GM15510 (cell line): ENCODE results near the gene NLGN4X.

ENCODE experiments used
- POLR2A ChIP-seq: IDR thresholded peaks from 3 replicates; pipeline ENCODE4 v1.6.1; 2011; ENCODE audit warnings: borderline replicate concordance; ENCODE audit not compliant: insufficient read length; ENCODE audit errors: extremely low read depth

Gene NLGN4X

DNA sequence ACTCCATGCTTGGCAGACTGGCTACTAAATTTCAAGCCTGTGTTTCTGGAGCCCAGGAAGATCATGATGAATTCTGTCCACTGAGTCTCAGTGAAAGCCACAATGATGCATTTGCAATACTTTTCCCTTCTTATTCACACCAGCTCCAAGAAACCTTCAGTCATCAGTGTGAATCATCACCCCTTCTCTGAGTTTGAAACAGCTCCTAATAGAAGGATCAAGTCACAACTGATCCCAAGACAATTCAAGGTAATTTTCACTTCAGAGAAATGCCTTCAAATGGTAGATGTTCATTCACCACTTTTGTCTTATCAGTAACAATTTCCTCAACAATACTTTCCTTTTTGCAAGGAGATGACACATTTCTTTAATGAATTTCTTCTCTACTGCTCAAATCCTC, 257.4 kb downstream of the NLGN4X start:
- TF ChIP-seq POLR2A: no peak

DNA sequence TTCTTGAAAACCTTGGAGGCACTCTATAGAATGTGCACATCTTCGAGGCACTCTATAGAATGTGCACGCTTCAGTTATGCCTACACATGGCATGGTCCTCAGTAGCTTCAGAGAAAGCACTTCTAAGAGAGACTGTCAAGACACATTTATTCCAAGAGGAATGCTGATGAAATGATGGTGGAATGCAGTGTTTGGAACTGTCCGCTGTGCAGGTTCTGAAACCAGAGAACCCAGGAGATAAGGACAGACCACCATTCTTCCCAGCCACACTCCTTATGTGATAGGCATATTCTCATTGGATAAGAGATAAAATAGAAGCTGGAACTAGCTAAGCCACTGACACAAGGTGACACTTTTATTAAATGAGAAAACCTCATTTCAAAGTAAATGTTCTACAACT, 263.3 kb downstream of the NLGN4X start:
- no peak for TF ChIP-seq POLR2A

DNA sequence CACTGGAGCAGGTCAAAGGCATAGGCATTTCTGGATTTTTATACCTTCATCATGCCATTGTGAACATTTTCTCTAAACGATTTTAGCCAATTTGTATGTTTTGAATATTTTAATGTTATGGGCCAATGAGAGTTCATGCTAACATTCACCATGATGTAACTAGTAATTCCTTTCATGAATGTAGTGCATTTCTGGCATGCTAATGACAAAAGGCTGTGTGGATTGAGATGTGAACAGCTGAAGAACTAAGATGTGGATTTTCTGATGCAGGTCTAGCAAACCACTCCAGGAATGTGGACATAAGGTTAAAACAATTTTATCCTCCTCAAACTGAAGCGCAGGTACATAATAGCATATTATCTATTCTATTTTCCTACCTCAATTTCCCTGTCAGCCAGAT, 269.4 kb downstream of the NLGN4X start:
- no peak for TF ChIP-seq POLR2A

DNA sequence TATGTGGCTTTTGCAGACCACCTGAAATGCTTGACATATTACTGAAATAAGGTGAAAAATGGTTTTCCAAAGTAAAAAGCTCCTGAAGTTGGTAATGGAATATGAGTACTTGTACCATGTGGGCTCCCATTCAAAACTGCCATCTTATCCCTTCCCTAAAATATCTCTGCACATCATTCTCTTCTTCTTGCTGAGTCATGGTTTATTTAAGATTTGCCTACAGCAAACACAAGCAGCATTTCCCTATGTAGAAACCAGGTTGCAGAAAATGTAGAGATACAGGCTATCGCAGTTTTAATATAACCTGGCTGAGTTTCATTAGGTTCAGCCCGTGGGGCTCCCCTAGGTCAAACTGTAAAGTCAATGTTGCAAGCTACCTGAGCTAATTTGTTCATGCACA, 270.1 kb downstream of the NLGN4X start:
- no peak for TF ChIP-seq POLR2A

DNA sequence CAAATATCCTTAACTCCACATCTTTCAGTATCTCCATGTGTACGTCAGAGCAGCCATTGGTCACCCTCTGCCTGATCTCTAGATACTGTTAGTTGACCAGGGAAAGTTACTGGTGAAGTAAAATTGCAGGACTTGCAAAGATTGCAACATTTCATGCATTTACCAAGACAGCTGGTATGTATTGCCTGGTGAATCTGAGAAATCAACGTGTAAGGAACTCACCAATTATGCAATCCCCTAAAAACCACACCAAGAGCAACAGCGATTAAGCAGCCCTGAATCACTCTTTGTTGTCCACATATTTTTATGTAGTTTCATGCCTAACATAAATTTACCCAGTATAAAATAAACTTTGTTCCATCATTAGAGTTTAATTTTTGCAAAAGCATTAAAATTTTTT, 271.2 kb downstream of the NLGN4X start:
- TF ChIP-seq POLR2A: no peak

DNA sequence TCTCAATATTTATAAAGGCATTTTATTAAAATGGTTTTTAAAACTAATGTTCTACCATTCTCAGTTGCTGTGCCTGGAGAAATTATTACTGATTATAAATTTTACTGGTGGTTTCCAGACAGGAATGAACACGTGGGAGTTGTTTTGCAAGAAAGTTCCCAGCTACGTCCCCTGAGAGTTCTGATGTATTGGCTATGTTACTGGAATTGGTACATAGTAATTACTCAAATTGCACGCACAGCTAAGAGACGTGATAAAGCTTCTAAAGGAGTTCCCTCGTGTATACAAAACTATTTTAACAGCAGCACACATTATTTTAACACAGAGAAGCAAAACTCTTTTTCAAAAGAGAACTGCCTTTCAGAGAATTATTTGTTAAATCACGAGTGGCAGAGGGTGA, 292.2 kb downstream of the NLGN4X start:
- no peak for TF ChIP-seq POLR2A

DNA sequence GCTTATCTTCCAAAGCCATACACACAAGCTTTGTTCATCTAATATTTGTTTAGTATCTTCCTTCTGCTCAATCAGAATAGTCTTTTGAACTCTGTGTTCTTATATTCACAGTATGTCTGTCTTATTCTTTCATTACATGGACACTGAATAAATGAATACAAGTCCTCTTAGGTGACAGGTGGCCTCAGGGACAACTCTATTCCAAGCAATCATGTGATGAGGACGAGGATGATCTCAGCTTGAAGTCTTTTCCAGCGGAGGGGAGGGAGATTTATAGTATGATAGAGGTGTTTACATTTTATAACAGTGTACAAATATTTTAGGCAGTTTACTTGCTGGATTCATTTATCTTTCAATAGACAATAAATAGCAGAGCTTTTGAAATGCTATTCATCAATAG, 300.4 kb downstream of the NLGN4X start:
- no peak for TF ChIP-seq POLR2A

DNA sequence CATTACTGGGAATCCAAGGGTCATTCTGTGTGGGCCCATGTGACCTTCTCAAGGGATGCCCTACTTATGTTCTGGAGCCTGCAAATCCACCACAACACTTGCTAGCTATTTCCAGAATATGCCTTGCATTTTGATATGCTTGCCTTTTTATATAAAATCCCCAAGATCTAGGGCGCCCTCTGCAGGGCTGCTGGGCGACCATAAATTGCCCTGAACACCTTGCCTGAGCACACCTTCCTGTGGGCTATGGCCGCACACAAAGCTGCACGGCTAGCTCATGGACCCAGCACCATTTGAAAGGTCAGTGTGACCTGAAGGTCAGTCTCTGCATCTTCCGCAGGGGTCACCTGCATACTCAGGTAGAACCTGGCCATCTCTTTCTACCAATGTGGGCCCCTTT, 311.7 kb downstream of the NLGN4X start:
- no peak for TF ChIP-seq POLR2A

DNA sequence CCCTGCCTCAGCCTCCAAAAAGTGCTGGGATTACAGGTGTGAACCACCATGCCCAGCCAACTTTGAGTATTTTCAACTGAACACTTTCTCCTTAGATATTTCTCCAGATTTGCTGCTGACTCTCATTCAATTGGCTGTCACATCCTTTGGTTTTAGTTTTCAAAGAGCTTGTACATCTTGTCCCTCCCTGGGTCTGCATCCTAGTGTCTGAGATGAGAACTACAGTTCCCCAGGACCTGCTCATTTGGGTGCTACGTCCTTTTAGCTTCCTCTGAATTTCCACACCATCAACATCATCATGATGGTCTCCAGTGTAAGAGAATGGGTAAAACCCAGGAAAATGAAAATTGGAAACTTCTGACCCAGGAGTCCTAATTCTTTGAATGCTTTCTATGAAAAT, 312.9 kb downstream of the NLGN4X start:
- no peak for TF ChIP-seq POLR2A

DNA sequence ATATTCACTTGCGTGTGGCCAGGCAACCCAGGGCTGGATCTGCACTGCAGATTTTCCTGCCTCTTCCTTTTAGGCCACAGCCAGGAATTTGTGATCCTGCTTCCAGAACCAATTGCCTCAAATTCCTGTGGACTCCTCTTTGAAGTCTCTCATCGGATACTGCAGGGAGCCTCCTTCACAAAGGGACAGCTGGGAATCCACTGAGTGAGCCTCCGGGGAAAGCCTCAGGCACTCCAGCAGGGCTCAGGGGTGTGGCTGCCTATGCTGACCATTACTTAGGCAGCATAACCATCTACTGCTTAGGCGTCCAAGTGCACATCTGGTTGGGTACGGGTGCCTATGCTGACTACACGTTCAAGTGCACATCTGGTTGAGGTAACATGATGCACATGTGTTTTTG, 321.5 kb downstream of the NLGN4X start:
- TF ChIP-seq POLR2A: no peak

DNA sequence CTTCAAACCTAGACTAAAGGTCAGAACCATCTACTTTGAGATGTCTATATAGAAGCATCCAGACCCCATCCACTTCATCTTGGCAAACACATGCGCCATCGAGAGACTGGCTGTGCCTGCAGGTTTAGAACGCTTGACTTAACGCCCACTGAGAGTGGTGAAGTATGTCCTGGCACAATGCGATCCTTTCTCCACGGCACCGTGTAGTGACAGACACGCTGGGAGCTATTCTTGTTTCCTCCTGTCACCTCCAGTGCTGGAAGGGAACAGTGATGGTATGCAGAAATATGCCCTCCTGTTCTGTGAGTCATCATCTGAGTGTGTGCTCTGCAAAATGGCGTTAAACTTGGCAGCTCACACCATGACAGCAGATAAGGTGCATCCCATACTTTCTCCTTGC, 330.2 kb downstream of the NLGN4X start:
- TF ChIP-seq POLR2A: no peak

DNA sequence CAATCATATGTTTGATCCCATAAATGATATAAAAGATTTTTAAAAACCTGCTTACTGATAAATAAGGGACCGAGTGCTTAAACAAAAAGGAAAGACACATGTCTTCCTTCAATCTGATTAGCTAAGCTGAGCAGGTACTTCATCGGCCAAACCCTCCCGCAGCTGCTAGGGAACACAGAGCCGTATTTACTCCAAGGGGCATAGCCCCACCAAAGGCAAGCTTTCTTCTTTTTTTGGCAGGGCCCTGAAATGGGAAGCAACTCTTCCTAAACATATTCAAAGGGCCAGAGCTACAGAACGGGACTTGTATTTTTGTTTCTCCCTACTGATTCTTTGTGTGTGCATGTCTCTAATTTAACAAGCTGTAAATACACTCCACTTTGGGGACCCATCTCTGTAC, 337.3 kb downstream of the NLGN4X start:
- no peak for TF ChIP-seq POLR2A

DNA sequence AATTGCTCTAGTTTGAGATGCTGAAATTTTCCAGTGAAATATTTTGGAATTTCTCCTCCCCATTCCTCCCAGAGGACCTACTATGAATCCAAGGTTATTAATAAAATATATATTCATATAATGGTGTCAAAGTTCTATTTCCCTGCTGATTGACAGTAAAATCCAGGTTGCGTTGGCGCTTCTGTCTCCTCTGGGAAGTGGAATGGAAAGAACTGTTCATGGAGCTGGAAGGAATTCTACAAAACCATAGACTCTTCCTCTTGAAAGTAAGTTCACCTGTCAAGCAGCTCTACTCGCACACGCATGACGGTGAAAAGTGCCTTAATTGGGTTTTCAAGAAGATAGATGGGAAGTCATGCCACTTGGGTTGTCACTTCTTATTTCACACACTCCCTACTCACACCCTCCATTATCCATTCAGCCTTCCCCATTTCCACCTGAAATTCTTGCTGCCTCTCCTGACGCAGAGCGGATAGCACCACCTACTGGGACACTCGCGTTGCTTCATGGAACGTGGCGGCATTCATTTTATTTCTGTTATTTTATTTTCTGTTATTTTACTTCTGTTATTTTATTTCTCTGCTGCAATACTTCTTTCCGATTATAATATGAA, 351.6 kb downstream of the NLGN4X start:
- no peak for TF ChIP-seq POLR2A

DNA sequence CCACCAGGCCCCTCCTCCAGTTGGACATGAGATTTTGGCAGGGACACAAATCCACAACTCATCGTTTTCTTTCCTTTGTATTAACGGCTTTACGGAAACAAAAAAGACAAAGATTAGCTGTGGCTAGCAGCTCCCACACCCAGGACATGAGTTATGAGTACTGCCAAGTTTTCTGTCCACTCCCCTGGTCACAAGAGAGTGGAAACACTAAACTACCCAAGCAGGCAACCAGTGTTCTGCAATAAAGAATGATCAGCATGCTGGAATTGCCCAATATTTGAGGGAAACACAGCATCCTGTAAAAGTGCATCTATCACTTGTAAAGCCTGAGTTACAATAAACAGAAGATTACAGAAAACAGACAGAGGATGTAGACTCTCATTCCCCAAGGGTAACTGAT, 358.4 kb downstream of the NLGN4X start:
- no peak for TF ChIP-seq POLR2A

DNA sequence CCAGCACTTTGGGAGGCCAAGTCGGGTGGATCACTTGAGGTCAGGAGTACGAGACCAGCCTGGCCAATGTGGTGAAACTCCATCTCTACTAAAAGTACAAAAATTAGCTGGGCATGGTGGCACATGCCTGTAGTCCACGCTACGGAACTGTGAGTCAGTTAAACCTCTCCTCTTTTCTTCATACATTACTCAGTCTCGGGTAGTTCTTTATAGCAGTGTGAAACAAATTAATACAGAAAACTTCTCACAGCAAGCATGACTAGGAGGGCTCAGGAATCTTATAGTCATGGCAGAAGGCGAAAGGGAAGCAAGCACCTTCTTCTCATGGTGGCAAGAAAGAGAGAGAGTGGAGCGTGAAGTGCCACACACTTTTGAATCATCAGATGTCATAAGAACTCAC, 358.9 kb downstream of the NLGN4X start:
- no peak for TF ChIP-seq POLR2A

DNA sequence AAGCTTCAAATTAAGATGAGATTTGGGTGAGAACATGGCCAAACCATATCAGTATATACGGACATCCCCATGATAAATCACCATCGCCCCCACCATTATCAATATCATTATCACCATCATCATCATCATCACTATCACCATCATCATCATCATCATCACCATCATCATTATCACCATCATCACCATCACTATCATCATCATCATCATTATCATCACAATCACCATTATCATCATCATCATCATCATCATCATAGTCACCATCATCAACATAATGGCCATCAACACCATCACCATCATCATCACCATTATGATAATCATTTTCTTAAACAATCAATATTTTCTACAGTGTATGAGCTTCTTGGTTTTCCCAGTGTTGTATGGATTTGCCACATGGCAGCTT, 360.9 kb downstream of the NLGN4X start:
- no peak for TF ChIP-seq POLR2A

DNA sequence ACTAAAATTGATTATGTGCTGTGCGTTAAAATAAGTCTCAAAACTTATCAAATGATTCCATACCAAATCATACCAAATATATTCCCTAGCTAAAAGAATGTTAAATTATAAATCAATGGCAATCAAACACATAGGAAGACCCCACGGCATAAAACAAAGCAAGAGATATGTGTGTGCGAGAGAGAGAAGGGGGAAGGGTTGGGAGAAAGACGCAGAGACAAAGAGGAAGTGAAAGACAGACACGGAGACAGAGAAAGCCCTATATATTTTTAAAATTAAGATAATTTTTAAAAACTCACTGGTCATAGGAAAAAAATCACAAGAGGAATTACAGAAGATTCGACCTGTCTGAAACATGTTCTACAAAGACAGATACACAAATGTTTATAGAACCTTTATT, 371.4 kb downstream of the NLGN4X start:
- TF ChIP-seq POLR2A: no peak
